ENCODE measurements around the gene CHST11. TPM values are rescaled to one million over a fixed set of nuclear protein-coding genes. Genes with fewer than 3 reads are reported as not detected.

The CHST11 gene
- total and polyA plus RNA-seq, 9 of the 15 experiments (the other 6 are each of a cell fraction or from before 2014, with no cell fraction given), result 2.3 to 38.7 (median 15.0) TPM

GRCh38 chr12:104730763-104731162 lies 274.0 kb downstream of the CHST11 start:
- H3K27ac ChIP-seq (ENCODE audit: extremely low read depth, low read depth, low read length), result no peak overlapping the region
- POLR2A ChIA-PET, result no interaction called here
- in situ Hi-C loops (cut with MboI) (no loop called here), intact Hi-C loops (cut with micrococcal nuclease) (loop anchor here (5.0 kb wide), 2 partner anchors 322 to 372 kb away; no protein-coding TSS in a partner anchor)
- H3K27me3 ChIP-seq (ENCODE audit: control insufficient read depth in 2 of 2, insufficient read depth in 2 of 2, low read length in 2 of 2), result no peaks in the 10 kb centered on the region
- no peak overlapping the region for H2AFZ ChIP-seq (ENCODE audit: low read depth, low read length)
- peaks cover 15% of the 10 kb centered on the region; the same call in 1 of the 3 replicates for H3K79me2 ChIP-seq (ENCODE audit: control insufficient read depth, insufficient read depth, low read length)
- peaks cover 11% of the 10 kb centered on the region; the same call in 1 of the 3 replicates for H3K36me3 ChIP-seq (ENCODE audit: control insufficient read depth, insufficient read depth, low read length)
- CTCF ChIA-PET (ENCODE audit: low intra/inter-chr PET ratio), result no interaction called here
- peaks cover 6% of the 10 kb centered on the region; the same call in 1 of the 2 replicates for H4K20me1 ChIP-seq (replicated peaks; ENCODE audit: control insufficient read depth, insufficient read depth, low read length)
- peaks cover under 1 to 23% of the 10 kb centered on the region in 2 experiments; a peak in 4 of 5 replicates for H3K4me1 ChIP-seq (replicated peaks in 1 of 2; ENCODE audit: control insufficient read depth in 2 of 2, insufficient read depth in 2 of 2, low read length in 2 of 2)
- no peak overlapping the region for H3K4me3 ChIP-seq
- DNase-seq (ENCODE audit: extremely low read depth in 1 of 4, low spot score in 3 of 4) (no peak), ATAC-seq (no peak), FAIRE-seq (no peak)
- no TSS peak for BruUV-seq (replicated peaks)
- H3K9me3 ChIP-seq (replicated peaks; ENCODE audit: control insufficient read depth, insufficient read depth, low read depth, low read length), result no peaks in the 10 kb centered on the region
- H3K9ac ChIP-seq (ENCODE audit: insufficient read depth in 1 of 2, low read depth in 2 of 2, low read length in 2 of 2), result 0 out of 4 replicates have a peak overlapping the region, but pooled peaks of 1 of the 2 experiments have one; percentile 29
- H3K4me2 ChIP-seq (ENCODE audit: insufficient read depth, low read length), result no peak overlapping the region
- WGBS (ENCODE audit: insufficient coverage, low coverage, missing lambda C conversion rate), result 82% methylated on average over 4 of the region's 4 CpGs
- peaks cover 3% of the 10 kb centered on the region for H3K9me1 ChIP-seq (ENCODE audit: control insufficient read depth, insufficient read depth, low read length)
- TF ChIP-seq TRIM24 (IDR thresholded peaks at IDR 0.05) (no peak), HINFP (tag; conservative IDR thresholded peaks at IDR 0.05; ENCODE audit: low read depth) (no peak), MBD2 (IDR thresholded peaks at IDR 0.05; ENCODE audit: borderline replicate concordance, low read depth) (no peak), ZNF644 (tag; IDR thresholded peaks at IDR 0.05; ENCODE audit: low read depth) (no peak), PTRF (tag; IDR thresholded peaks at IDR 0.05) (no peak), CHAMP1 (IDR thresholded peaks at IDR 0.05) (no peak), ZFP36 (IDR thresholded peaks at IDR 0.05; ENCODE audit: low read depth, low read length, partially characterized antibody) (no peak), ZNF175 (CRISPR knock-in tag; IDR thresholded peaks at IDR 0.05; ENCODE audit: low read depth) (no peak), POLR2H (tag; IDR thresholded peaks at IDR 0.05; ENCODE audit: low read depth) (no peak), ZNF57 (CRISPR knock-in tag; IDR thresholded peaks at IDR 0.05) (no peak), FOXJ3 (CRISPR knock-in tag; IDR thresholded peaks at IDR 0.05) (no peak), MYNN (IDR thresholded peaks at IDR 0.05) (no peak), MYNN (CRISPR knock-in tag; IDR thresholded peaks at IDR 0.05) (no peak), TEAD4 (IDR thresholded peaks at IDR 0.05; ENCODE audit: low read length) (no peak), TEAD4 (CRISPR knock-in tag; IDR thresholded peaks at IDR 0.05; ENCODE audit: borderline replicate concordance) (no peak), ZNF507 (tag; conservative IDR thresholded peaks at IDR 0.05) (no peak), TRIM28 (IDR thresholded peaks at IDR 0.05) (no peak)
- TF ChIP-seq, protein P1, sequence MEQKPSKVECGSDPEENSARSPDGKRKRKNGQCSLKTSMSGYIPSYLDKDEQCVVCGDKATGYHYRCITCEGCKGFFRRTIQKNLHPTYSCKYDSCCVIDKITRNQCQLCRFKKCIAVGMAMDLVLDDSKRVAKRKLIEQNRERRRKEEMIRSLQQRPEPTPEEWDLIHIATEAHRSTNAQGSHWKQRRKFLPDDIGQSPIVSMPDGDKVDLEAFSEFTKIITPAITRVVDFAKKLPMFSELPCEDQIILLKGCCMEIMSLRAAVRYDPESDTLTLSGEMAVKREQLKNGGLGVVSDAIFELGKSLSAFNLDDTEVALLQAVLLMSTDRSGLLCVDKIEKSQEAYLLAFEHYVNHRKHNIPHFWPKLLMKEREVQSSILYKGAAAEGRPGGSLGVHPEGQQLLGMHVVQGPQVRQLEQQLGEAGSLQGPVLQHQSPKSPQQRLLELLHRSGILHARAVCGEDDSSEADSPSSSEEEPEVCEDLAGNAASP (IDR thresholded peaks at IDR 0.05), result no peak
